Ishikawa (cell line): ENCODE data around the gene POGZ.

Experiments used
- CEBPB ChIP-seq: IDR thresholded peaks from 2 replicates; pipeline ENCODE4 v1.6.1; 2012
- CREB1 ChIP-seq: IDR thresholded peaks from 2 replicates; pipeline ENCODE4 v1.6.1; 2012; ENCODE audit warnings: low read depth
- EGR1 ChIP-seq: IDR thresholded peaks from 2 replicates; pipeline ENCODE4 v1.6.1; 2012
- EP300 ChIP-seq: IDR thresholded peaks from 2 replicates; pipeline ENCODE4 v1.6.1; 2012; ENCODE audit warnings: borderline replicate concordance
- FOXM1 ChIP-seq: IDR thresholded peaks from 2 replicates; pipeline ENCODE4 v1.6.1; 2012; ENCODE audit warnings: low read depth, borderline replicate concordance
- MAX ChIP-seq: IDR thresholded peaks from 2 replicates; pipeline ENCODE4 v1.6.1; 2012
- NFIC ChIP-seq: IDR thresholded peaks from 2 replicates; pipeline ENCODE4 v1.6.1; 2012
- RAD21 ChIP-seq: IDR thresholded peaks from 2 replicates; pipeline ENCODE4 v1.6.1; 2012; ENCODE audit warnings: low read depth
- REST ChIP-seq: IDR thresholded peaks from 2 replicates; pipeline ENCODE4 v1.6.1; 2012; ENCODE audit warnings: low read depth, mild to moderate bottlenecking
- TAF1 ChIP-seq: IDR thresholded peaks from 2 replicates; pipeline ENCODE4 v1.6.1; 2012; ENCODE audit warnings: low read depth, mild to moderate bottlenecking
- TCF12 ChIP-seq: IDR thresholded peaks from 2 replicates; pipeline ENCODE4 v1.6.1; 2012; ENCODE audit warnings: low read depth
- TEAD4 ChIP-seq: IDR thresholded peaks from 2 replicates; pipeline ENCODE4 v1.6.1; 2012
- USF1 ChIP-seq: IDR thresholded peaks from 2 replicates; pipeline ENCODE4 v1.6.1; 2012
- YY1 ChIP-seq: IDR thresholded peaks from 2 replicates; pipeline ENCODE4 v1.6.1; 2012; ENCODE audit warnings: low read depth
- ZBTB7A ChIP-seq: IDR thresholded peaks from 2 replicates; pipeline ENCODE4 v1.6.1; 2012; ENCODE audit warnings: low read depth

The POGZ gene

GRCh38 chr1:151419819-151420218 is 39.5 kb downstream of the POGZ start:
- TF ChIP-seq RAD21 (no peak), NFIC (no peak), EP300 (no peak), YY1 (no peak), CREB1 (no peak), USF1 (no peak), TEAD4 (no peak), FOXM1 (no peak), TCF12 (no peak), EGR1 (no peak), ZBTB7A (no peak), CEBPB (no peak), REST (no peak), TAF1 (no peak), MAX (no peak)

GRCh38 chr1:151418081-151418480 is 41.2 kb downstream of the POGZ start:
- TF ChIP-seq CEBPB (no peak), TAF1 (no peak), TEAD4 (no peak), FOXM1 (no peak), YY1 (no peak), TCF12 (no peak), ZBTB7A (no peak)

- peak; percentile 92 for TF ChIP-seq CEBPB
- no peak for TF ChIP-seq NFIC
- peak; percentile 58 for TF ChIP-seq TEAD4
- no peak for TF ChIP-seq YY1
- TF ChIP-seq EP300: no peak
Measured at GRCh38 chr1:151416231-151416630, 43.1 kb downstream of the POGZ start.

- no peak for TF ChIP-seq MAX
- TF ChIP-seq YY1: no peak
- no peak for TF ChIP-seq RAD21
- TF ChIP-seq ZBTB7A: no peak
- no peak for TF ChIP-seq EP300
- no peak for TF ChIP-seq EGR1
- TF ChIP-seq CREB1: no peak
- TF ChIP-seq TAF1: no peak
- no peak for TF ChIP-seq TEAD4
- no peak for TF ChIP-seq NFIC
- no peak for TF ChIP-seq TCF12
- TF ChIP-seq CEBPB: no peak
- no peak for TF ChIP-seq FOXM1
- TF ChIP-seq REST: no peak
Measured at GRCh38 chr1:151411884-151412283, 47.4 kb downstream of the POGZ start.

GRCh38 chr1:151408891-151409290 is 50.4 kb downstream of the POGZ start:
- TF ChIP-seq TEAD4: no peak
- TF ChIP-seq NFIC: no peak
- no peak for TF ChIP-seq EP300
- TF ChIP-seq ZBTB7A: no peak
- TF ChIP-seq RAD21: no peak
- TF ChIP-seq YY1: no peak
- no peak for TF ChIP-seq CREB1
- no peak for TF ChIP-seq EGR1
- TF ChIP-seq FOXM1: no peak

GRCh38 chr1:151407304-151407703 is 52.0 kb downstream of the POGZ start:
- no peak for TF ChIP-seq RAD21
- no peak for TF ChIP-seq TCF12
- no peak for TF ChIP-seq CEBPB
- TF ChIP-seq NFIC: no peak
- no peak for TF ChIP-seq EGR1
- TF ChIP-seq CREB1: no peak
- no peak for TF ChIP-seq EP300
- no peak for TF ChIP-seq USF1
- no peak for TF ChIP-seq ZBTB7A
- no peak for TF ChIP-seq TAF1
- TF ChIP-seq REST: no peak
- no peak for TF ChIP-seq YY1
- no peak for TF ChIP-seq MAX
- no peak for TF ChIP-seq TEAD4
- TF ChIP-seq FOXM1: no peak
